ENCODE results near the gene ENOX1.

The ENOX1 gene

GRCh38 chr13:43769529-43769928 is 17.2 kb downstream of the ENOX1 start:
- TF ChIP-seq EZH2 (IDR thresholded peaks at IDR 0.05; ENCODE audit: borderline replicate concordance, low read depth, low read length, severe bottlenecking) (no peak), CTCF (IDR thresholded peaks at IDR 0.05; ENCODE audit: borderline replicate concordance, extremely low read depth, low read length, poor library complexity, severe bottlenecking) (no peak)
- Histone ChIP-seq H3K9ac (ENCODE audit: low read depth, low read length) (no peak overlapping the region), H4K20me1 (ENCODE audit: insufficient read depth, low read length) (no peaks in the 10 kb centered on the region), H3K27ac (ENCODE audit: low read length) (no peak overlapping the region), H3K27me3 (ENCODE audit: insufficient read depth, low read length, poor library complexity) (no peaks in the 10 kb centered on the region), H3K4me3 (ENCODE audit: low read depth in 1 of 2, low read length in 2 of 2) (no peak overlapping the region), H3K4me1 (ENCODE audit: insufficient read depth, low read length) (no peaks in the 10 kb centered on the region), H3K4me2 (ENCODE audit: insufficient read depth, low read length) (no peak overlapping the region), H3K79me2 (ENCODE audit: insufficient read depth, low read length) (no peaks in the 10 kb centered on the region), H3K36me3 (ENCODE audit: insufficient read depth, low read length) (no peaks in the 10 kb centered on the region), H2AFZ (ENCODE audit: low read depth, low read length) (no peak overlapping the region), H3K9me3 (ENCODE audit: insufficient read depth, low read length, severe bottlenecking) (no peaks in the 10 kb centered on the region)
- ATAC-seq (ENCODE audit: insufficient read depth, low read depth): peak; percentile 55; the same call in 2 of the 3 replicates
- no peak for DNase-seq

- Histone ChIP-seq H3K4me2 (ENCODE audit: insufficient read depth, low read length) (no peak overlapping the region), H2AFZ (ENCODE audit: low read depth, low read length) (no peak overlapping the region), H3K79me2 (ENCODE audit: insufficient read depth, low read length) (no peaks in the 10 kb centered on the region), H3K36me3 (ENCODE audit: insufficient read depth, low read length) (no peaks in the 10 kb centered on the region), H3K27me3 (ENCODE audit: insufficient read depth, low read length, poor library complexity) (no peaks in the 10 kb centered on the region), H3K9me3 (ENCODE audit: insufficient read depth, low read length, severe bottlenecking) (no peaks in the 10 kb centered on the region), H3K9ac (ENCODE audit: low read depth, low read length) (no peak overlapping the region), H3K4me1 (ENCODE audit: insufficient read depth, low read length) (no peaks in the 10 kb centered on the region), H3K27ac (ENCODE audit: low read length) (no peak overlapping the region), H3K4me3 (ENCODE audit: low read depth in 1 of 2, low read length in 2 of 2) (no peak overlapping the region), H4K20me1 (ENCODE audit: insufficient read depth, low read length) (no peaks in the 10 kb centered on the region)
- TF ChIP-seq EZH2 (IDR thresholded peaks at IDR 0.05; ENCODE audit: borderline replicate concordance, low read depth, low read length, severe bottlenecking) (no peak), CTCF (IDR thresholded peaks at IDR 0.05; ENCODE audit: borderline replicate concordance, extremely low read depth, low read length, poor library complexity, severe bottlenecking) (no peak)
- no peak for ATAC-seq (ENCODE audit: insufficient read depth, low read depth)
- no peak for DNase-seq
Observed at GRCh38 chr13:43767341-43767931, 19.3 kb downstream of the ENOX1 start.

- no peak overlapping the region for H3K9ac ChIP-seq (ENCODE audit: low read depth, low read length)
- H3K27ac ChIP-seq (ENCODE audit: low read length): no peak overlapping the region
- H3K4me1 ChIP-seq (ENCODE audit: insufficient read depth, low read length): no peaks in the 10 kb centered on the region
- no peaks in the 10 kb centered on the region for H3K79me2 ChIP-seq (ENCODE audit: insufficient read depth, low read length)
- DNase-seq (no peak), ATAC-seq (ENCODE audit: insufficient read depth, low read depth) (no peak)
- TF ChIP-seq EZH2 (IDR thresholded peaks at IDR 0.05; ENCODE audit: borderline replicate concordance, low read depth, low read length, severe bottlenecking): no peak
- no peak for TF ChIP-seq CTCF (IDR thresholded peaks at IDR 0.05; ENCODE audit: borderline replicate concordance, extremely low read depth, low read length, poor library complexity, severe bottlenecking)
- no peaks in the 10 kb centered on the region for H3K36me3 ChIP-seq (ENCODE audit: insufficient read depth, low read length)
- H2AFZ ChIP-seq (ENCODE audit: low read depth, low read length): no peak overlapping the region
- no peak overlapping the region for H3K4me2 ChIP-seq (ENCODE audit: insufficient read depth, low read length)
- H3K4me3 ChIP-seq (ENCODE audit: low read depth in 1 of 2, low read length in 2 of 2): no peak overlapping the region
- H3K9me3 ChIP-seq (ENCODE audit: insufficient read depth, low read length, severe bottlenecking): no peaks in the 10 kb centered on the region
- H3K27me3 ChIP-seq (ENCODE audit: insufficient read depth, low read length, poor library complexity): no peaks in the 10 kb centered on the region
- H4K20me1 ChIP-seq (ENCODE audit: insufficient read depth, low read length): no peaks in the 10 kb centered on the region
Observed at GRCh38 chr13:43766725-43767124, 20.0 kb downstream of the ENOX1 start.
